NCI-H2196 (cell line): ENCODE measurements around the gene CMKLR1.

Experiments
- DNase-seq: peaks from one replicate; lab custom pipeline; 2025; ENCODE audit not compliant: unreplicated experiment; lab: John Stamatoyannopoulos, UW

CMKLR1 gene

DNA sequence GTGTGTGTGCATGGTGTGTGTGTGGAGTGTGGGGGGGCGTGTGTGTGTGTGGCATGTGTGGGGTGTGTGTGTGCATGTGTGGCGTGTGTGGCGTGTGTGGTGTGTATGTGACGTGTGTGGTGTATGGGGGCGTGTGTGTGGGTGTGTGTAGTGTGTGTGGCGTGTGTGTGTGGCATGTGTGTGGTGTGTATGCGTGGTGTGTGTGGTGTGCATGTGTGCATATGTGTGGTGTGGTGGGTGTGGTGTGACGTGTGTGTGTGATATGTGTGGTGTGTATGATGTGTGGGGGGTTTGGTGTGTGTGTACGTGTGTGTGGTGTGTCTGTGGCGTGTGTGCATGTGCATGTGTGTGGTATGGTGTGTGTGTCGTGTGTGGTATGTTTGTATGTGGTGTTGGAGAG lies 24.1 kb upstream of the CMKLR1 start:
- no peak for DNase-seq

DNA sequence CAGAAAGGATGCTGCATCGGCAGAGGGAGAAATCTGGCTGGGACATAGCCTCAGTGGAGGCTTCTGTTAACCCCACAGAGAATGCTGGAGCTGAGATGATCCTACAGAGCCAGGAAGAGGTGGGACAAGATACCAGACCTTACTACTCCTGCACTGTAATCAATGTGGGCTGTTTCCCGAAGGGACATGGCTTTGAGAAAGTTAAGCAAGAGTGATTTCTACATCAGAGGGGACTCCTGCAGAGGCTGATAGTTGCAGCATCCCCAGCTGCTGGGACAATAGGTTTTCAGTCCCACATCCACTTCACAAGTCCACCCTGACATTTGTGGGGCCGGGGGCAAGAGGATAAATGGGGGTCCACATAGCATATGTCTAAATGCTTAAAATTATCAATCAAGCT lies 22.5 kb upstream of the CMKLR1 start:
- DNase-seq = no peak

DNA sequence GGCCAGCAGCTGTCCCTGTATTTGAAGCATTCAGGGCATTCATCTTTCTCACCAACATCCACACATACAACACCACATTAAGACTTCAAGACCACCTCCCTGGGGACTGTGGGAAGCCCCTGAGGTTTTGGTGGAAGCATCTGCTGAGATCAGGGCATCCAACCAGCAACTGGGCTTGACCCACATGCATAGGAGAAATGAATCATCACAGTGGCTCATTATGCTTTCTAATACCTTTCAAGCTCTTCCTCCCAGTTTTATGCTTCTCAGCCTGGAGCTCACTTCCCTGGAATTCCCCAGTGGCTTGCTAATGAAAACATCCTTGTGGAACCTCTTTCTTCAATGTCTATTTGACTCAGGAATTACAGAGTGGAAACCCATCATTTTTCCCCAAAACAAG lies 21.4 kb upstream of the CMKLR1 start:
- no peak for DNase-seq

DNA sequence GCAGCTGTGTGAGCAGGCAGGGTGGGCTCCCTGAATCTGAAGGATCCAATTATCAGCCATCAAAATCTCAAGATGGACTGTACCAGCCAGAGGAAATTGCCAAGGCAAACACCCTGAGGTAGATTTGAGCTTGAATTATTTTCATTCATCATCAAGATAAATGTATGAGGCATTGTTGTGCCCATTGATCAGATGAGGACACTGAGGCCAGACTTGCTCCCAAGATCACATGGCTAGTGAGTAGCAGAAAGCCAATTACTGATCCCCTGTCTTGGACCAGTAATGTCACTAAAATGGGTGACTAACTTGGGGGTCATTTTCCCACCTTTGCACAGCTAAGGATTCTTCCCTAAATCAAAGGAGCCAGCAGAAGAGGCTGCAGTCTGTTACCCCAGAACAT lies 20.9 kb upstream of the CMKLR1 start:
- DNase-seq = no peak

DNA sequence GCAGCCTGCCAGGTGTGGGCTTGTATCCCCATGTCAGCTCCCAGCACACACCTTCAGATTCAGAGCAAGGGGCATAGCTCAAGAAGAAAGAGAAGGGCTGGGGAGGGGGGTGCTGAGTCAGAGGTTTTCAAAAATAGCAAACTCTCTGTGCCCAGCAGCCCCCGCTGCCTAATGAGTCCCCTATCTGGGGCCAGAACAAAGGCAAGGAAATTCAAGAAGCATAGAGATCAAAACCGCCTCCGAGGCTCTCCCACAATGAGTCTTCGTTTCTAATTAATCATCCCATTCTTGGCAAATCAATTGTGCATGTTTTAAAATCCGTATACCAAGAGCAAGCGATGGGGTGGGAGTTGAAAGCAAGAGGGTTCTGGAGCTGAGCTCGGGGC lies 19.5 kb upstream of the CMKLR1 start:
- DNase-seq = no peak

DNA sequence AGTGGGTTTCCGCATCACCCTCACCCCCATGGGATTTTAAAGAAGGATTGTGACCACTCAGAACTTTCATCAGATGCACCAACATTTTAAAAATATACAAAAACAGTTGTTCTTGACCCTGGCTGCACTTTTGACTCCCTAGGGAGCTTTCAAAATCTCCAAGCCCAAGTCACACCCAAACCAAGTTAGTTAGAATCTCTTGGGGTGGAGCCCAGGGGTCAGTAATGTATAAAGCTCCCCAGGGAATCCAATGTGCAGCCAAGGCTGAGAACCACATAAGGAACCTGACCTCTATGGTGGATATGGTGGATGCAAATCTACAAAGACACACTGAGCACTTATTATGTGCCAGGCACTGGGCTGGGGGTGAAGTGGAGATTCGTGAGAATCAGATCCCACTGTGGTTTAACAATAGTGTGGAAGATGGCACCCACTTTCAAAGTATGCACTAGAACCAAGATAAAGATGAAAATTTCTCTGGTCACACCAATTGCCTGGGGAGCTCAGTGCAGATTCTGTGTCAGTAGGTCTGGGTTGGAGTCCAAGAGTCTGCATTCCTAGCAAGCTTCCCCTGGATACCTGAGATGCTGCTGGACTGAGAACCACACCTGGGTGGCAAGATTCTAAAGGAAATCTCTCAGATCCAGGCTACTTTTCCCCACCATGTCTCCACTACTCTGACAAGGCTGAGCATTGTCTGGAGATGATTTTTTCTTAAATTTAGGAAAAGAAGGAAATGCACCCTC lies 18.9 kb upstream of the CMKLR1 start:
- DNase-seq = no peak

DNA sequence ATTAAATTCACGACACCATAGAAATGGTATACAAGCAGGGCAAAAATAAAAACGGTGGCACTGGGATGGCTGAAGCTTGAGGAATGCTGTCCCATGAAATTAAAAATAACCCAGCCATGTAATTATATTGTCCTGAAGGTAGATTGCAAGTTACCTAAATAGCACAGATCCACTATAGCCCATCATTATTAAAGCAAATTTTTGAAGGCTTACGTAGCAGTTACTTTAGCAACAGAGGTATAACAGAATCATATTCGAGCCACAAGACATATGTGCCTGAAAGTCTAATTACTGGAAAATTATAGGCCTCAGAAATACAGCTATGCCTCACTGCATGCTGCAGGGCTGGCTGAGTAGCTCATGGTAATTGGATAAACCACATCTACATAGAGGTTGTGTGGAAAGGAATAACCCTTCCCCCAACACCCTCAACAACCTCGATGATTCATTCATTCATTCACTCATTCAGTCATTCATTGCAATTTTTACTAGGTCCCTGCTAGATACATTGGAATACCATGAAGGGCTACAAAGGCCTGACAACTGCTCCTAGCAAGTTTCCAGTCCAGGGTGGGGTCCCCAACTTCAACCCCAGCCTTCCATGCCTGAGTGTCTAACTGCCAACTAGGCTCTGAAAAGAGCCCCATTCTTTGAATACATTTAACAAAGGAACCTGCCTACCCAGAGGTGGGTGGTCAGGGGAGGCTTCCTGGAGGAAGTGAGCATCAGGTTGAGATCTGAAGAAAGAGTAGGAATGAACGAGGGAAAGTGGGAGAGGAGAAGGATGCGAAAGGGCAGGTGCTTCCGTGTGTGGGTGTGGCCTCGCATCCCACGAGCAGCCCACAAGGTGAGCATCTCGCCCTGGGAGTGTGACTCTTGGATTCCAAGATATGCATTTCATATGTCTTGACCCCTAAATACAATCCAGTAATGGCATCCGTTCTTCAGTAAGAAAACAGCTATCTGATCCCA lies 18.0 kb upstream of the CMKLR1 start:
- DNase-seq = no peak

DNA sequence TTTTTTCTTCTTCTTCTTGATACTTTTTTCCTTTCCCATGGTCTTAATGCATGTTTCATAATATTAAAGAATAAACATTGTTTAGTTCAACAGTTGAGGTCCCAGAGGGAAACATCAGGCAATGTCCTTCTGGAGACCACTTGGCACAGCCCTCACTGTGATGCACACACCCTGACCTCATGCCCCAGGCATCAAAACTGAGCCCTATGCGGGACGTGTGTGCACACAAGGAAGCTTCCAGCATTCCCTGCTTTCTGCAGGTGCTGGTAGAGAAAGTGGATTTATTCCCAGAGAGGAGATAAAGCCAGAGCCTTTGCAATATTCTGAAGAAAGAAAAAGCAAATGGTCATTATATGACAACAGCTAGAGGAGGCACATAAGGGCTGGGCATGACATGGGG lies 16.0 kb upstream of the CMKLR1 start:
- no peak for DNase-seq

DNA sequence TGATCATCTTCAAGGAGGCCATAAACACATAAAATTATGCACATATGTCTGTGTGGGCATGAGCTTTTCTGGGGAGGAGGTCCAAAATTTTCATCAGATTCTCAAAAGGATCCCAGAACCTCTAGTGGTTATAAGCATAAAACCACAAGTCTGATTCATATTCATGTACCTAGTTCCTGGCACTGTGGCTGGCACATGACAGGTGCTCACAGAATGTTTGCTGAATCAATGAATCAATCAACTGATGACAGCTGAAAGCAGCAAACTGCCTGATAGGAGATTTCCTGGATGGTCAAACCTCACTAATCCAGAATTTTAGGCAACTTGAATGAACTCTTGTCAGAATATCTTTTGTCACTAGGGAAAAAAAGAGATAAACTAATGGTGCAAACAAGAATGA lies 13.5 kb upstream of the CMKLR1 start:
- no peak for DNase-seq

DNA sequence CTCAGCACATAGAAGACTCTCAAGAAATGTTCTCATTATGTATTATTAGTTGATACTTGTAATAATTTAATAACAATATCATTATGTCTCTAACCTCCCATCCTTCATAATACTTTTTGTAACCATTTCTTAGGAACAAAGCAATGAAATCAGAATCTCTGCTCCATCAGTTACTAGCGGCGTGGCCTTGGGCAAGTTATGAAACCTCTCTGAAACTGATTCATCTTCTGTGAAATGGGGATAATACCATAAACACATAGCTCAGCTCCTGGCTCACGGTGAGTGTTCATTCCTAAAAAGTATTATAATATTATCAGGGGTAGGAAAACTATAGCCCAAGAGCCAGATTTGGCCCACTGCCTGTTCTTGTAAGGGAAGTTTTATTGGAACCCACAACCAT lies 11.4 kb upstream of the CMKLR1 start:
- no peak for DNase-seq

DNA sequence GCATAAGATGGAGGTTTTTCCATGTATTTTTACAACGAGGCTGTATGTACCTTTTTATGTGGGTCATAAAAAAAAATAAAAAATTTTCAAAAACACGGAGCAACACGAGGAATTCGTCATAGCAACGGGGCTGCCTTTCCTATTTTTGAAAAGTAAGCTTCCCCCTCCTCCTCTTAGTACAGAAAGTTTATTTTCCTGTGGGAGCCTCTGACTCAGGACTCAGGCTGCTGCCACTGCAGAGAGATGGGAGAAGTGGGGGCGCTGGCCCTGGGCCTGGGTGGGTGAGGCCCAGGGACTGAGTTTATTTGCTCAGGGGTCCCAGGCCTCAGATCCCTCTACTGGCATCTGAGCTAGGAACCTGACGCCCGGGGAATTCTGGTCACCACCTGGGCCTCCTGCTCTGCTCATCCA lies 10.2 kb upstream of the CMKLR1 start:
- DNase-seq = no peak

DNA sequence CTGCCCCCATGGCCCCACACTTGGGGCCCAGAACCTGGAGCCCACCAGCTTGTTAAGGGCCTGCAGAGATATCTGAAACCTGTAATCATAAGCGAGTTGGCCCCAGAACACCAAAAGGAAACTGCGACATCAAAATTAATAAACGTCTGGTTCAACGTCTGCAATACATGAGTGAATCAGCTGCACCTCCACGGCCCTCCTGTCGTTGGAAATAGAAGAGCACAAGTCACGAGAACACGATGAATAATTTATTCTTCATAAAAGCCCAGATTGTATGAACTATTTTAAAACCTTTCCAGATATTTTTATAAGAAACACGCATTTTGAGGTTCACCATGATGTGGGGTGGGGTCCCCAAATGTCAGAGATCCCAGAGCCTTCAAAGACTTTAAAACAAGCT lies 9.7 kb upstream of the CMKLR1 start:
- DNase-seq = no peak

DNA sequence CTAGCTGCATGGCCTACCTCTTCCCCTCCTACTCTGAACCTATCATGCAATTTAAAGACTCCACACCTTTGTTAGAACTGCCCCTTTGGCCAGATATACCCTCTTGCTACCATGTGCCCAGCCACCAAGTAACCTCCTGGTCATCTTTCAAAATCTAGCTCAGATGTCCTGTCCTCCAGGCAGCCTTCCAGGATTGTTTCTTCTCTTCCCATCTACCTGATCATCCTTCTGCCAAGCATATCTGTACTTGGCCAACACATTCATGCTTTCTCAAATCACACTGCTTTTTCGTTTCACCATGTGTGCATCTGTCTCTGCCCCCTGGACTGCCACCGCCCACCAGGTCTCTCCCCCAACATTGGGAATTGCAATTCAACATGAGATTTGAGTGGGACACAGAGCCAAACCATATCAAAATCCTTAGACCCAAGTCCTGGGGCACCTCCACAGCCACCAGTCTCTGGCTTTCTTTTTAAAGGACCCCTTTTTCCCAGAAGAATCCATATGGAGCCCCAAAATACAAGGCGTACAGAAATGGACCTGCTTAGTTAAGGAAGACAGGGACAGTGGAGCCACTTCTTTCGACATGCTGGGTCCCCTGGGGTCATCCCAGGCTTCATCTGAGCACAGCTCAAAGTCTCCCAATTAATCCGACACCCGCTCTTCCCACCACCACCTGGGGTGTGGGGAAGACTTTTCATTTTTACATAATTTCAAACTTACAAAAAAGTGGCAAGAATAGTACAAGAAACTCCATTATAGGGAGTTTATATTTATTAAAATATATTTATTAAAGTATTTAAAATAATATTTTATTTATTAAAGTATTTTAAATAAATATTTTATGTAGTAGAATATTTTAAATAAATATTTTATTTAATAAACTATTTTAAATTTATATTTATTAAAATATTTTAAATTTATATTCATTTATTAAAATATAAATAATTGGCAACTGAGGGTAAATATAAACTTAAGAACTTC lies 7.9 kb upstream of the CMKLR1 start:
- no peak for DNase-seq

DNA sequence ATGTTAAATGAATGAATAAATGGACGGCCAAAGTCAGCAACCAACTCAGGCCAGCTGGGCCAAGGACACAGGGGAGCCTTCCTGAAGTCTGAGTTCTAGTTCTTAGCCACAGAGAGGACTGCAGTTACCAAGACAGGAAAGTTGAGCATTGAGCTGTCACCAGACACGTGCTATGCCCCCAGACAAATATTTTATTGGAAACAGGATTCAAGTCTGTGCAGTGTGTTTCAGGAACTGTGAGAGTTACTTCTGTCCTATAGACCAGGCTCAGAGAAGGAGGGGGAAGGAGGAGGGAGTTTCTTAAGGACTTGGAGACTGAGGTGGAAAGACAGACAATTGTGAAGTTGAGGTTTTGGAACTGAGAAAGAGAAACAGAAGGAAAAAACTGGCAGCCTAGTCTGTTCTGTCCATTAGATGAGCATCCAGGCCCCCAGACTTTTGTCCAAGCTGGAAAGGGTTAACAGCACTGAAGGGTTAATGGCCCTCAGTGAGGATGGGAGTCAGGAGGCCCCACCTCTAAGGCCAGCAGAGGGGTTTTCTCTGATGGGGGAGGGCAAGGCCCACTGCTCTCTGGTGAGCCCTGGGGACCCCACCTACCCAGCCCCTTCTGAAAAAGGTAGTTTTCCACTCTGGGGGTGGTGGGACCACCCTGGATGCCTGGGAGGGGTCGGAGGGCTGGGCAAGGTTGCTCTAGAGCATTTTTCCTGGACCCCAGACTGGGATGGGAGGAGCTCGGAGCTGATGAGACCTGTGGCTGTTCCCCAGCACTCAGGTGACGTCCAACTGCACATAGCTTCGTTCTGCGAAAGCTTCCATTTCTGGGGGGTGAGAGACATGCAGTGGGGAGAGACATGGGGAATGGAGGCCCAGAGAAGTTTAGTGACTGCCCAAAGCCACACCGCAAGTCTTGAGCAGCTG lies 6.9 kb upstream of the CMKLR1 start:
- DNase-seq = no peak

DNA sequence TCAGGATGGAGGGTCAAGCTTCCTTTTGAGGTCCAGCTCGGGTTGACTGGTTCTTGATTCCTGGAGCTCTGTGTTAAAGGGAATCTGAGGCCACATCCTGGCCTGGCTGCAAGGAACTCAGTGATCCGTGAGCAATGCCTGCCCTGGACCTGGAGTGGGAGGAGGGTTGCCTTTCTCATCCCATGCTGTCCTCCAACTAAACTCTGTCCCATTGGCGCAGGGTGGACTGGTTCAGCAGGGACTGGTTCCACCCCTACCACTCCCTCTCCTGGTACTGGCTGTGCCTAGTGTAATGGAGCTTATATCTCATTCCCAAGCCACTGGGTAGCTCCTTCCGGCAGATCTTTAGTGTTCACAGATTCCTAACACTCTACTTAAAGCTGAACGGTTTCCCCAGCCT lies 3.9 kb upstream of the CMKLR1 start:
- no peak for DNase-seq

DNA sequence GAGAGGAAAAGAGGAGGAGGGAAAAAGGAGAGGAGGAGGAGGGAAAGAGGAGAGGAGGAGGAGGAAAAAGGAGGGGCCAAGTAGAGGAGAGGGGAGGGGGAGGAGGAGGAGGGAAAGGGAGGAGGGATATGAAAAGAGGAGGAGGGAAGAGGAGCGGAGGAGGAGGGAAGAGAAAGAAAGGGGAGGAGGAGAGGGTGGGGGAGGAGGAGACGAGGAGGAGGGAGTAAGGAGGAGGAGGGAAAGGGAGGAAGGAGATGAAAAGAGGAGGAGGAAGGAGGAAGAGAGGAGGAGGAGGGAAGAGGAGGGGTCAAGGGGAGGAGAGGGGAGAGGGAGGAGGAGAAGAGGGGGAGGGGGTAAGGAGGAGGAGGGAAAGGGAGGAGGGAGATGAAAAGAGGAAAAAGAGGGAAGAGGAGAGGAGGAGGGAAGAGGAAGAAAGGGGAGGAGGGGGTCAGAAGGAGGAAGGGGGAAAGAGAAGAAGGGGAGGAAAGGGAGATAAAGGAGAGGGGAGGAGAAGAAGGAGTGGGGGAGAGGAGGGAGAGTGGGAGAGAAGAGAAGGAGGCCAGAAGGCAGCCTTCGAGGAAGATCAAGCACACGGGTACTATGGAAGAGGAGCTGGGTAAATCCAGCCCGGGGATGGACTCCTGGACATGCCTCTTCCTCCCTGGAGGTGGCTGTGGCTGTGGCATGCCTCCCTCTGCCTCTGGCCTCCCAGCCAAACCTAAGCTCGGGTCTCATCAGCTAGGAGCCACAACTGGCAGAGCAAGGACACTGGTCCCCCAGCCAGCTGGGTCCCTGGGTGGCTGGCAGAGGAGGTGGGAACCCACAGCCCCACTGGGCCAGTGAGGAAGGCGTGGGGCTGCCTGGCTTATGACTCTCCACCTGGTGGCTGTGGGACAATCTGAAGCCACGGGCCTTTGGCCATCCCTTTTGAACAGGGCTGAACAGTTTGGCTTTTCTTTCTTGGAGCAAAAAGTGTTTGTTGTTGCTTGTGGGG lies 3.0 kb upstream of the CMKLR1 start:
- no peak for DNase-seq

DNA sequence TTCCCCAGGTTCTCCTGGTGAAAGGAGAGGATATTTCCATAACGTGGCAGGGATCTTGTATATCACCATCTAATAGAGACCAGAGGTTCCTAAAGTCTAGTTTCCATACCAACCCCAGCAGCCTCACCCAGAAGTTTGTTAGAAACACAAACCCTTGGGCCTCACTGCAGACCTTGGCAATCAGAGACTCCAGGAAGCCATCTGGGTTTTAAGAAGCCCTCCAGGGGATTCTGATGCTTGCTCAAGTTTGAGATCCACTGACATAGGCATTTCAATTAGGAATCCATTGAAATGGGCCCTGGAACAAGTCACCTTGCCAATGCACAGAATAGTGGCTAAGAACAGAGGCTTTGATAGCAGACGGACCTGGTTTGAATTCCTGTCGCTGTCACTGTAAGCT lies 2.2 kb upstream of the CMKLR1 start:
- DNase-seq = no peak

DNA sequence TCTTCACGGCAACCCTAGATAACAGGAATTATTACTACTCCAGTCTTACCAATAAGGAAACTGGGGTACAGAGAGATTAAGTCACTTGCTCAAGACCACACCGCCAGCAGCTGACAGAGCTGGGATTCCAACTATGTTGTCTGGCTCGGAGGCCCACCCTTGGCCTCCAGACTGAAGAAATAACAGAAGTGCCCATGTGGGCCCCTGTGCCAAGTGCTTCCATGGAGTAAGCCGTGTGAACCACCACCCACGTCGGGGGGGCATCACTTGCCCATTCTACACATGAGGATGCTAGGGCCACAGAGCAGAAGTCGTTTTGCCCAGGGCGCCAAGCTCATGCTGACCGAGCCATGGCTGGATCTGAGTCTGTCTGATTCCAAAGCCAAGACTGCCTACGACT lies 926 bp upstream of the CMKLR1 start:
- no peak for DNase-seq
